A549 (cell line): ENCODE measurements around the gene ACTR10. TPM values are rescaled to one million over a fixed set of nuclear protein-coding genes. Genes with fewer than 3 reads are reported as not detected.

Experiments
- ATAC-seq, 2 experiments: fragments of 200-7000 bp in 1 of 2; fragments of >200 bp in 1 of 2; cut with Nextera tagmentation in 1 of 2; cut with Tn5 transposase in 1 of 2; 3 replicates each; pipeline versions ENCODE4 v1.8.0 to v1.9.1; 2018 to 2020; ENCODE audit warnings: mild to moderate bottlenecking in 1 of 2, moderate library complexity in 1 of 2
- CTCF ChIA-PET: fragments of 300-600 bp; sonication (Branson Sonifier 250); formaldehyde crosslinking; extraction: SDS; loops from one replicate; lab custom pipeline; 2021; ENCODE audit warnings: antibody characterized with exemption, inconsistent platforms; lab: Yijun Ruan, JAX
- POLR2A ChIA-PET: fragments of 350-600 bp; formaldehyde crosslinking; extraction: SDS; loops from one replicate; lab custom pipeline; 2021; ENCODE audit warnings: antibody characterized with exemption, inconsistent platforms; lab: Yijun Ruan, JAX
- DNase-seq, 2 experiments: peaks; one replicate each; pipeline versions ENCODE4 v3.0.0 to v3.0.0-alpha.2; 2011 to 2016; ENCODE audit warnings: low read depth in 1 of 2, low spot score in 1 of 2
- FAIRE-seq: peaks from 2 replicates; lab custom pipeline; 2011; peaks lifted over from hg19 to GRCh38; lab: Jason Lieb, UNC
- H3K27ac ChIP-seq, 2 experiments: fragments of >200 bp; sonication (Bioruptor Twin); formaldehyde crosslinking; 3 replicates each; pipeline ENCODE4 v1.5.1; 2016 to 2017
- H3K4me1 ChIP-seq: fragments of >200 bp; sonication (Bioruptor Twin); formaldehyde crosslinking; 3 replicates; pipeline ENCODE4 v1.6.1; 2016
- H3K4me2 ChIP-seq: fragments of >200 bp; sonication (Bioruptor Twin); formaldehyde crosslinking; 3 replicates; pipeline ENCODE4 v1.6.1; 2016
- H3K4me3 ChIP-seq: fragments of >200 bp; sonication (Bioruptor Twin); formaldehyde crosslinking; 3 replicates; pipeline ENCODE4 v1.5.1; 2016
- H3K9me3 ChIP-seq: fragments of >200 bp; sonication (Bioruptor Twin); formaldehyde crosslinking; 3 replicates; pipeline ENCODE4 v1.6.1; 2016
- BCL3 ChIP-seq: fragments of >200 bp; sonication (Bioruptor Twin); formaldehyde crosslinking; IDR thresholded peaks from 3 replicates; pipeline ENCODE4 v1.6.1; 2016
- BHLHE40 ChIP-seq: IDR thresholded peaks from 2 replicates; pipeline ENCODE4 v1.6.1; 2012; ENCODE audit warnings: low read depth, low read length, inconsistent platforms
- CEBPB ChIP-seq, 2 experiments: fragments of >200 bp in 1 of 2; sonication (Bioruptor Twin) in 1 of 2; formaldehyde crosslinking in 1 of 2; IDR thresholded peaks; 2 replicates each; pipeline ENCODE4 v1.6.1; 2012 to 2016
- EHF ChIP-seq: fragments of 250-450 bp; sonication (Bioruptor Pico); IDR thresholded peaks from 2 replicates; pipeline ENCODE4 v1.5.0; 2020; ENCODE audit warnings: mild to moderate bottlenecking
- ELK1 ChIP-seq: fragments of 150-350 bp; IDR thresholded peaks from 2 replicates; pipeline ENCODE4 v1.6.1; 2014; ENCODE audit warnings: low read depth, mild to moderate bottlenecking, low read length
- EP300 ChIP-seq, 2 experiments: fragments of >200 bp; sonication (Bioruptor Twin); formaldehyde crosslinking; IDR thresholded peaks; 2 replicates in 1 of 2; 3 replicates in 1 of 2; pipeline ENCODE4 v1.6.1; 2016 to 2017
- FOSB ChIP-seq: fragments of 250-450 bp; sonication (Bioruptor Pico); IDR thresholded peaks from 2 replicates; pipeline ENCODE4 v1.5.0; 2020; ENCODE audit warnings: mild to moderate bottlenecking, moderate library complexity
- HEYL ChIP-seq: fragments of 250-450 bp; sonication (Bioruptor Pico); IDR thresholded peaks from 2 replicates; pipeline ENCODE4 v1.8.0; 2021; ENCODE audit warnings: mild to moderate bottlenecking, moderate library complexity
- HMGXB4 ChIP-seq: fragments of 250-450 bp; sonication (Bioruptor Pico); IDR thresholded peaks from 2 replicates; pipeline ENCODE4 v1.5.0; 2021; ENCODE audit warnings: mild to moderate bottlenecking, moderate library complexity, borderline replicate concordance
- HOXA7 ChIP-seq: fragments of 250-450 bp; sonication (Bioruptor Pico); IDR thresholded peaks from 2 replicates; pipeline ENCODE4 v1.5.0; 2020; ENCODE audit warnings: mild to moderate bottlenecking, moderate library complexity
- KDM5A ChIP-seq: fragments of 200-600 bp; sonication (generic); IDR thresholded peaks from 2 replicates; pipeline ENCODE4 v1.6.1; 2016; ENCODE audit warnings: antibody characterized with exemption, mild to moderate bottlenecking
- MAZ ChIP-seq: fragments of 150-350 bp; IDR thresholded peaks from 2 replicates; pipeline ENCODE4 v1.6.1; 2014; ENCODE audit warnings: antibody characterized with exemption, low read depth, low read length, borderline replicate concordance
- PBX3 ChIP-seq: IDR thresholded peaks from 2 replicates; pipeline ENCODE4 v1.6.1; 2012
- POLR2AphosphoS2 ChIP-seq: conservative IDR thresholded peaks from 2 replicates; pipeline ENCODE4 v1.6.1; 2012; ENCODE audit warnings: low read length, improper control_type of control experiment, inconsistent platforms
- RAD21 ChIP-seq, 2 experiments: fragments of >200 bp in 1 of 2; sonication (Bioruptor Twin) in 1 of 2; formaldehyde crosslinking in 1 of 2; IDR thresholded peaks in 1 of 2; conservative IDR thresholded peaks in 1 of 2; 2 replicates in 1 of 2; 3 replicates in 1 of 2; pipeline ENCODE4 v1.6.1; 2012 to 2018; ENCODE audit warnings: inconsistent platforms in 1 of 2
- RARB ChIP-seq: fragments of 250-450 bp; sonication (Bioruptor Pico); IDR thresholded peaks from 2 replicates; pipeline ENCODE4 v1.8.0; 2021; ENCODE audit warnings: mild to moderate bottlenecking, moderate library complexity
- RCOR1 ChIP-seq: fragments of 150-350 bp; IDR thresholded peaks from 2 replicates; pipeline ENCODE4 v1.6.1; 2014; ENCODE audit warnings: antibody characterized with exemption, low read length, low read depth
- SMC3 ChIP-seq: fragments of >200 bp; sonication (Bioruptor Twin); formaldehyde crosslinking; IDR thresholded peaks from 3 replicates; pipeline ENCODE4 v1.6.1; 2018; ENCODE audit warnings: inconsistent platforms
- SREBF2 ChIP-seq: fragments of 450-650 bp; IDR thresholded peaks from 2 replicates; pipeline ENCODE4 v1.6.1; 2014; ENCODE audit warnings: mild to moderate bottlenecking, moderate library complexity
- TP53 ChIP-seq: fragments of 250-450 bp; sonication (Bioruptor Pico); IDR thresholded peaks from 2 replicates; pipeline ENCODE4 v1.5.0; 2021; ENCODE audit warnings: mild to moderate bottlenecking, moderate library complexity
- USF2 ChIP-seq: fragments of 450-650 bp; IDR thresholded peaks from 2 replicates; pipeline ENCODE4 v1.6.1; 2014; ENCODE audit warnings: antibody characterized with exemption
- ZNF302 ChIP-seq: fragments of 250-450 bp; sonication (Bioruptor Pico); IDR thresholded peaks from 2 replicates; pipeline ENCODE4 v1.9.0; 2021; ENCODE audit warnings: inconsistent platforms, mild to moderate bottlenecking, moderate library complexity
- WGBS: methylation state at CpG from one replicate; pipeline ENCODE4 v1.1.6; 2017; ENCODE audit errors: missing lambda C conversion rate; 5-methylcytosine and 5-hydroxymethylcytosine counted together
- polyA plus RNA-seq, 4 experiments: library from polyadenylated mRNA; depleted of rRNA in 3 of 4; stranded (reverse); fragments of >200 nt; fragmentation: RNase III in 1 of 4; extraction: RNeasy Plus Mini Kit Qiagen cat#74134 plus additional on column Dnase treatment in 1 of 4; gene quantifications; 2 replicates in 3 of 4; 3 replicates in 1 of 4; pipeline ENCODE4 v1.2.3, GENCODE V29; 2011 to 2017

Gene ACTR10
- polyA plus RNA-seq, 2 of the 4 experiments (the other 2 are of a cell fraction) = 47.1 to 101 TPM

GRCh38 chr14:58272588-58273372 lies 72.8 kb downstream of the ACTR10 start:
- H3K4me2 ChIP-seq = peak overlapping the region; percentile 38; the same call in 2 of the 3 replicates
- no peak for FAIRE-seq
- no peak overlapping the region for H3K4me3 ChIP-seq
- peak; percentile 56 to 66; a peak in 5 of 6 replicates for ATAC-seq
- no peak overlapping the region for H3K27ac ChIP-seq
- TF ChIP-seq USF2 (no peak), BCL3 (0 out of 3 replicates have a peak, but pooled peaks have one; percentile 17), HEYL (CRISPR knock-in tag) (no peak), POLR2AphosphoS2 (no peak), RAD21 (conservative IDR thresholded peaks at IDR 0.05 in 1 of 2, IDR thresholded peaks at IDR 0.05 in 1 of 2) (0 out of 5 replicates have a peak, but pooled peaks of 1 of the 2 experiments have one; percentile 4), HMGXB4 (CRISPR knock-in tag) (no peak), HOXA7 (CRISPR knock-in tag) (no peak), SMC3 (no peak)
- peak; percentile 8 to 75 for DNase-seq
- H3K4me1 ChIP-seq = peaks cover 32% of the 10 kb centered on the region
- no peaks in the 10 kb centered on the region for H3K9me3 ChIP-seq
- ChIA-PET POLR2A (interaction anchor here (0.5 to 3.5 kb wide), 2 partner anchors 13 to 25 kb away, joined by 3 to 12 read pairs; partner anchors contain the start of gene ARID4A), CTCF (interaction anchor here (2.4 kb wide), 1 partner anchor 8 kb away, joined by 8 read pairs; no protein-coding TSS in a partner anchor)
- 39% methylated on average over 4 of the region's 4 CpGs for WGBS

GRCh38 chr14:58274881-58275280 lies 74.9 kb downstream of the ACTR10 start:
- no peak for ATAC-seq
- ChIA-PET POLR2A (interaction anchor here (1.0 to 3.5 kb wide), 2 partner anchors 13 to 23 kb away, joined by 3 to 12 read pairs; partner anchors contain the start of gene ARID4A), CTCF (interaction anchor here (0.7 to 2.4 kb wide), 2 partner anchors 11 to 301 kb away, joined by 5 to 8 read pairs; no protein-coding TSS in a partner anchor)
- FAIRE-seq = no peak
- DNase-seq = no peak
- no peak overlapping the region for H3K4me3 ChIP-seq
- H3K9me3 ChIP-seq = no peaks in the 10 kb centered on the region
- no peak overlapping the region for H3K4me2 ChIP-seq
- peaks cover 32% of the 10 kb centered on the region for H3K4me1 ChIP-seq
- H3K27ac ChIP-seq = no peak overlapping the region
- no peak for TF ChIP-seq ELK1
- TF ChIP-seq RARB (CRISPR knock-in tag) = no peak
- no peak for TF ChIP-seq SMC3
- TF ChIP-seq BHLHE40 = no peak
- TF ChIP-seq HOXA7 (CRISPR knock-in tag) = no peak
- TF ChIP-seq TP53 (CRISPR knock-in tag) = no peak
- no peak for TF ChIP-seq MAZ
- TF ChIP-seq PBX3 = no peak
- no peak for TF ChIP-seq CEBPB (IDR thresholded peaks at IDR 0.05)
- TF ChIP-seq ZNF302 (CRISPR knock-in tag) = no peak
- TF ChIP-seq KDM5A = no peak
- no peak for TF ChIP-seq RCOR1
- no peak for TF ChIP-seq RAD21 (conservative IDR thresholded peaks at IDR 0.05 in 1 of 2, IDR thresholded peaks at IDR 0.05 in 1 of 2)
- no peak for TF ChIP-seq BCL3
- TF ChIP-seq FOSB = no peak
- TF ChIP-seq EHF (CRISPR knock-in tag) = no peak
- no peak for TF ChIP-seq EP300 (IDR thresholded peaks at IDR 0.05)
- TF ChIP-seq SREBF2 = no peak
